HUES48 (cell line): Measurements from ENCODE around the gene CHMP1A.
"Not testable (repeated sequence)": the region's sequence is repeated elsewhere in the genome, so short reads cannot be mapped to it uniquely, and the experiment has no call there.

Experiments
- H3K27ac ChIP-seq: one replicate; pipeline ENCODE4 v1.7.0; 2013; ENCODE audit warnings: low read depth, low read length, inconsistent platforms
- H3K27me3 ChIP-seq: 2 replicates; pipeline ENCODE4 v1.6.1; 2013; ENCODE audit warnings: mild to moderate bottlenecking, low read length; ENCODE audit not compliant: control insufficient read depth, insufficient read depth
- H3K36me3 ChIP-seq: 2 replicates; pipeline ENCODE4 v1.6.1; 2013; ENCODE audit warnings: low read length; ENCODE audit not compliant: control insufficient read depth, insufficient read depth
- H3K4me1 ChIP-seq: 2 replicates; pipeline ENCODE4 v1.6.1; 2013; ENCODE audit warnings: mild to moderate bottlenecking, low read length; ENCODE audit not compliant: control insufficient read depth, insufficient read depth
- H3K4me3 ChIP-seq: 2 replicates; pipeline ENCODE4 v1.5.1; 2013; ENCODE audit warnings: mild to moderate bottlenecking, low read depth, low read length
- H3K9ac ChIP-seq: 2 replicates; pipeline ENCODE4 v1.6.1; 2013; ENCODE audit warnings: mild to moderate bottlenecking, low read depth, low read length, moderate library complexity
- H3K9me3 ChIP-seq: 2 replicates; pipeline ENCODE4 v1.6.1; 2013; ENCODE audit warnings: low read length; ENCODE audit not compliant: control insufficient read depth, insufficient read depth

CHMP1A gene

DNA sequence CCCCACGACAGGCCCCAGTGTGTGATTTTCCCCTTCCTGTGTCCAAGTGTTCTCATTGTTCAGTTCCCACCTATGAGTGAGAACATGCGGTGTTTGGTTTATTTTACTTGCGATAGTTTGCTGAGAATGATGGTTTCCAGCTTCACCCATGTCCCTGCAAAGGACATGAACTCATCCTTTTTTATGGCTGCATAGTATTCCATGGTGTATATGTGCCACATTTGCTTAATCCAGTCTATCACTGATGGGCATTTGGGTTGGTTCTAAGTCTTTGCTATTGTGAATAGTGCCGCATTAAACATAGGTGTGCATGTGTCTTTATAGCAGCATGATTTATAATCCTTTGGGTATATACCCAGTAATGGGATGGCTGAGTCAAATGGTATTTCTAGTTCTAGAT lies 14.1 kb upstream of the CHMP1A start:
- not testable (repeated sequence) for H3K27me3 ChIP-seq, H3K9me3 ChIP-seq, H3K4me1 ChIP-seq, H3K36me3 ChIP-seq, H3K4me3 ChIP-seq, H3K27ac ChIP-seq, H3K9ac ChIP-seq

DNA sequence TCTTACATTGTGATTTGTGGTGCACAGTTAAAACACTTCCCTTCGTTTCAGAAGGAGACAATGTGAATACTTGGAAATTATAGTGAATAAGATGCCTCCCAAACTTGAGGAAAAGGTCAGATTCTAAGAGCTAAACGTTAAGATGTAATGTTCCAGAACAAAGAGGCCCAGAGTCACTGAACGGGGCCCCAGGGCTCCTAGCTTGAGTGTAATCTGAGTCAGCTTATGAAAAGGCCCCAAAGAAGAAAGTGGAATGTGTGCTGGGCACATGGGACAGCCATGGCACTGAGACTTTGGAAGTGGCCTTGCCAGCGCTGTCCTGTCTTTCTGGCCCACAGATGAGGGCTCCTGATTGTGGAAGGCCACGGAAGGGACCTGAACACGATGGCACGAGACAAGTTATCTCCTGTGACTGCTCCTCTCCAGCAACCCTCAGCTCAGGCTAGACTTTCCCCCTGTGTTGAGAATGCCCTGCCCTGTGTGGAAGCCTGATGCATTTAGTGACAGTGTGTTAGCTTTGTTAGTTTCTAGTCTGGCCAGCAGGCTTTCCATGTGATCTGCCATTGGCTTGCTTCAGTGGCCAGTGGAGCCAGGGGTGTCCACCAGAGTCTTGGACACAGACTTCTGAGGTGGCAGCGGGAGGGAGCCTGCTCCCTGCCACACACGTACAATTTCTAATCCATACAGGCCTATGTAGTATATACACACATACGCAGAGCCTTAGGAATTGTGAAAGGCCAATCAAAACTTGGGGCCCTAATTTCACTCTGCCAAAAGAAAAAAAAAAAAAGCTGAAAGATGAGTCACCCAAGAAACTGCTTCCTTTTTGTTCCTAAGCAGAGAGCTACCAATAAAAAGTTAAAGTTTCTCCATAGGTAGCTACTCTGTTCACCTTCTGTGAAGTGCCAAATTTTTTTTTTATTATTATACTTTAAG lies 13.3 kb upstream of the CHMP1A start:
- no peak overlapping the region for H3K4me3 ChIP-seq
- H3K9me3 ChIP-seq, result peaks cover 6% of the 10 kb centered on the region; the same call in 1 of the 2 replicates
- no peak overlapping the region for H3K27ac ChIP-seq
- H3K27me3 ChIP-seq, result no peaks in the 10 kb centered on the region
- H3K36me3 ChIP-seq, result no peaks in the 10 kb centered on the region
- no peak overlapping the region for H3K9ac ChIP-seq
- no peaks in the 10 kb centered on the region for H3K4me1 ChIP-seq

DNA sequence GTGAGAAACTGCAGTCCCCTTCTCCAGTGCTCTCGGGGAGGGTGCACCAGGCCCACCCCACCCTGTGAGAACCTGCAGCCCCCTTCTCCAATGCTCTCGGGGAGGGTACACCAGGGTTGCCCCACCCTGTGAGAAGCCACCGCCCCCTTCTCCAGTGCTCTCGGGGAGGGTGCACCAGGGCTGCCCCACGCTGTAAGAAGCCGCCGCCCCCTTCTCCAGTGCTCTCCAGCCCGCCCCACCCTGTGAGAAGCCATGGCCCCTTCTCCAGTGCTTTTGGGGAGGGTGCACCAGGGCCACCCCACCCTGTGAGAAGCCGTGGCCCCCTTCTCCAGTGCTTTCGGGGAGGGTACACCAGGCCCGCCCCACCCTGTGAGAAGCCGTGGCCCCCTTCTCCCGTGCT lies 12.2 kb upstream of the CHMP1A start:
- Histone ChIP-seq H3K9me3 (peaks cover 8% of the 10 kb centered on the region), H3K4me3 (no peak overlapping the region), H3K27ac (no peak overlapping the region), H3K9ac (no peak overlapping the region), H3K4me1 (no peaks in the 10 kb centered on the region), H3K36me3 (peaks cover 1% of the 10 kb centered on the region; the same call in 1 of the 2 replicates), H3K27me3 (no peaks in the 10 kb centered on the region)

DNA sequence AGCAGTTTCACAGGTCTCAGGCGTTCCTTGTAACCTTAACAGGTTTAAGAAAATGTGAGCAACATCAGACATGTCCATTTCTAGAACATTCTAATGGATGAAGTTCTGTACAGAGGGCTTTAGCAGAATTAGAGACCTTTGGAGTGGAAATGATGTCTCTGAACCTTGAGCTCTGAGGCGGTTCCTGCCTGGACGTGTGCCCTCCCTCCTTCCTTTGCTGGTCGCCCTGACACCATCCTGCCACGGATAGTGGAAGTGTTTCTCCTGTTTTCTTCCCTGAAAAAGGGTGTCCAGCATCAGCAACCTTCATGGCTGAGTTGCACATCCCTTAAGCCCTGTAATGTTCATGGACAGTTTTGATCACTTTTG lies 11.3 kb upstream of the CHMP1A start:
- Histone ChIP-seq H3K27ac (no peak overlapping the region), H3K4me1 (no peaks in the 10 kb centered on the region), H3K36me3 (peaks cover 9% of the 10 kb centered on the region; the same call in 1 of the 2 replicates), H3K27me3 (no peaks in the 10 kb centered on the region), H3K9me3 (peaks cover 8% of the 10 kb centered on the region), H3K9ac (no peak overlapping the region), H3K4me3 (no peak overlapping the region)

DNA sequence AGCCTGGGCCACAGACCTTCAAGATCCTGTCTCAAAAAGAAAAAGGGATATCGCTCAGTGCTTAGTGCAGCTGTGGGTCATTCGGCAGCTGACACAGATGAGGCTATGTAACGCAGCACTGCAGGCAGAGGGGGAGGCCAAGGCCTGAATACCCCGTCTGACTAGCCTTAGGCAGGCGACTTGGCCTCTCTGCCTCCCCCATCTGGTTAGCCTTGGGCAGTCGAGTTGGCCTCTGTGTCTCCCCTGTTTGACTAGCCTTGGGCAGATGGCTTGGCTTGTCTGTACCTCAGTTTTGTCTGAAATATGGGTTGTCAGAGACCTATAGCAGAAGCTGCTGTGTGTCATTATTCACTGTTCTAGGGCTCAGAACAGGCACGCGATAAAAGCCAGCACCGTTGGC lies 10.1 kb upstream of the CHMP1A start:
- Histone ChIP-seq H3K36me3 (peaks cover 11% of the 10 kb centered on the region; the same call in 1 of the 2 replicates), H3K9me3 (peaks cover 8% of the 10 kb centered on the region), H3K9ac (no peak overlapping the region), H3K27me3 (no peaks in the 10 kb centered on the region), H3K27ac (no peak overlapping the region), H3K4me3 (no peak overlapping the region), H3K4me1 (no peaks in the 10 kb centered on the region)

DNA sequence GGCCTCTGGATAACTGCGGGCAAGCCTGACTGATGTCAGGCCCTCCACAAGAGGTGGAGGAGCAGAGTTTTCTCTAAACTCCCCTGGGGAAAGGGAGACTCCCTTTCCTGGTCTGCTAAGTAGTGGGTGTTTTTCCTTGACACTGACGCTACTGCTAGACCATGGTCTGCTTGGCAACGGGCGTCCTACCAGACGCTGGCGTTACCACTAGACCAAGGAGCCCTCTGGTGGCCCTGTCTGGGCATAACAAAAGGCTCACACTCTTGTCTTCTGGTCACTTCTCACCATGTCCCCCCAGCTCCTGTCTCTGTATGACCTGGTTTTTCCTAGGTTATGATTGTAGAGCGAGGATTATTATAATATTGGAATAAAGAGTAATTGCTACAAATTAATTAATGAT lies 9.5 kb upstream of the CHMP1A start:
- H3K36me3 ChIP-seq, result peaks cover 11% of the 10 kb centered on the region; the same call in 1 of the 2 replicates
- not testable (repeated sequence) for H3K9me3 ChIP-seq, H3K27me3 ChIP-seq, H3K9ac ChIP-seq, H3K27ac ChIP-seq, H3K4me1 ChIP-seq, H3K4me3 ChIP-seq

DNA sequence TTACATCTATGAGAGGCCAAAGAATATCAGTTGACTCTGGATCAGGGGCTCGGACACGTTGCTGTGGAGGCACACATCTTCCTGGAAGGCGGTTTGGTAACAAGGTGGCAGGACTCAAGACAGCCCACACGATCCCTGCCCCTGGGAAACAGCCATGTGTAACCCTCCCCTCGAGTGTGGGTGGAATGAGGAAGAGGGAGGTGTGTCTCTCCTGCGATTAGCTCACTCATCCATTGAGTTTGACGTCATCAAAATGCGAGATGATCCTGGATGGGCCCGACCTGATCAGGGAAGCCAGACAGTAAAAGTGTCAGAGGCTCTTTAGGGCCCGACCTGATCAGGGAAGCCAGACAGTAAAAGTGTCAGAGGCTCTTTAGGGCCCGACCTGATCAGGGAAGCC lies 6.7 kb upstream of the CHMP1A start:
- not testable (repeated sequence) for H3K27ac ChIP-seq, H3K9ac ChIP-seq, H3K4me3 ChIP-seq, H3K9me3 ChIP-seq, H3K27me3 ChIP-seq, H3K4me1 ChIP-seq
- peaks cover 36% of the 10 kb centered on the region for H3K36me3 ChIP-seq

DNA sequence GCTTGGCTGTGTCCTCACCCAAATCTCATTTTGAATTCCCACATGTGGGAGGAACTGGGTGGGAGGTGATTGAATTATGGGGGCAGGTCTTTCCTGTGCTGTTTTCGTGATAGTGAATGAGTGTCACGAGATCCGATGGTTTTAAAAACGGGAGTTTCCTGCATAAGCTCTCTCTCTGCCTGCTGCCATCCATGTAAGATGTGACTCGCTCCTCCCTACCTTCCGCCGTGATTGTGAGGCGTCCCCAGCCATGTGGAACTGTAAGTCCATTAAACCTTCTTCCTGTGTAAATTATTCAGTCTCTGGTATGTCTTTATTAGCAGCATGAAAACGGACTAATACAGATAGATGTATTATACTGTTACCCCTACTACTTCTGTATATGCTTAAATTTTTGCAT lies 3.7 kb upstream of the CHMP1A start:
- no peaks in the 10 kb centered on the region for H3K4me1 ChIP-seq
- H3K27me3 ChIP-seq, result no peaks in the 10 kb centered on the region
- H3K36me3 ChIP-seq, result peaks cover 36% of the 10 kb centered on the region
- H3K9me3 ChIP-seq, result peaks cover 6% of the 10 kb centered on the region
- H3K9ac ChIP-seq, result no peak overlapping the region
- H3K27ac ChIP-seq, result no peak overlapping the region
- no peak overlapping the region for H3K4me3 ChIP-seq

DNA sequence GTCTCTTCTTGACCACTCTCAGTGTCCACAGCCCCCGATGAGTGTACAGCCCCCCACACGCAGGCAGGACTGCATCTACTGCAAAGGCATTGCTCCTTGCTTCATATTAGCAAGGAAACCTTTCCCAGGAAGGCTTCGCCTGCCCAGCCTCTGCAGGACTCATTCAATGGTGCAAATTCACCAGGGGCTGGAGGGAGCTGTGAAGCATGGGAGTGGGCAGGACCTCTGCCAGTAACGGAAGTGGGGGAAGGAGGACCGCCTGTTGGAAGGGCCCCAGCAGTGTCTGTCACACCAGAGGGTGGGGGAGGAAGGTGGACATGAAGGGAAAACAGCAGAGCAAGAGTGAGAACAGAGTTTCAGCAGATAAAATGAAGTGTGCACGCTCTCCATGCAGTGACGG lies 2.6 kb upstream of the CHMP1A start:
- Histone ChIP-seq H3K27me3 (no peaks in the 10 kb centered on the region), H3K9ac (no peak overlapping the region), H3K9me3 (no peaks in the 10 kb centered on the region), H3K27ac (no peak overlapping the region), H3K4me3 (no peak overlapping the region), H3K4me1 (no peaks in the 10 kb centered on the region), H3K36me3 (peaks cover 36% of the 10 kb centered on the region)

DNA sequence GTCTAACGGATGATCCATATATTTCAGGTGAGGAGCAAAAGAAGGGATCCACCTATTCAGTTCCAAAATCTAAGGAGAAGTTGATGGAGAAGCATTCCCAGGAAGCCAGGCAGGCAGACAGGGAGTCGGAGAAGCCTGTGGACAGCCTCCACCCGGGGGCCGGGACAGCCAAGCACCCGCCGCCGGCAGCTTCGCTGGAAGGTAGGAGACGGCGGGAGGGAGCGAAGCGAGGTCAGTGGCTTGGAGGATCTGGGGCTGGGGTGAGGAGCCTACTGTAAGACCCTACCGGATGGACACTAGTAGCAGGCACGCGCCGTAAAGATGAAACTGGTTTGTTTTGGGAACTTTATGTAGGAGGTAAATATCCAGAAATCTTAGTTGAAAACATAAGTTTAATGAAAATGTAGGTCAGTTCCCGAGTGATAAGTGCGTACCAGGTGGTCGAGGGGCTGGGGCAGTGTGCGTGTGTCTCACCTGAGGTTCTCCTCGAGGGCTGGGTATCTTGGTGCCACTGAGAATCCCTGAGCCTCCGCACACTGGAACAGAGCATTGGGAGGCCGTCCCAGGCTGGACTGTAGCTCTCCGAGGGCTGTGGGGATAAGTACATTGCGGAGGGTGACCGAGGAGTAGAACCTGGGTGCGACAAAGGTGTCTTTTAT lies 842 bp upstream of the CHMP1A start:
- no peaks in the 10 kb centered on the region for H3K4me1 ChIP-seq
- no peaks in the 10 kb centered on the region for H3K9me3 ChIP-seq
- peaks cover 32% of the 10 kb centered on the region for H3K36me3 ChIP-seq
- H3K4me3 ChIP-seq, result peak overlapping the region; percentile 98
- H3K27me3 ChIP-seq, result no peaks in the 10 kb centered on the region
- H3K27ac ChIP-seq, result peak overlapping the region; percentile 73
- H3K9ac ChIP-seq, result peak overlapping the region; percentile 65

DNA sequence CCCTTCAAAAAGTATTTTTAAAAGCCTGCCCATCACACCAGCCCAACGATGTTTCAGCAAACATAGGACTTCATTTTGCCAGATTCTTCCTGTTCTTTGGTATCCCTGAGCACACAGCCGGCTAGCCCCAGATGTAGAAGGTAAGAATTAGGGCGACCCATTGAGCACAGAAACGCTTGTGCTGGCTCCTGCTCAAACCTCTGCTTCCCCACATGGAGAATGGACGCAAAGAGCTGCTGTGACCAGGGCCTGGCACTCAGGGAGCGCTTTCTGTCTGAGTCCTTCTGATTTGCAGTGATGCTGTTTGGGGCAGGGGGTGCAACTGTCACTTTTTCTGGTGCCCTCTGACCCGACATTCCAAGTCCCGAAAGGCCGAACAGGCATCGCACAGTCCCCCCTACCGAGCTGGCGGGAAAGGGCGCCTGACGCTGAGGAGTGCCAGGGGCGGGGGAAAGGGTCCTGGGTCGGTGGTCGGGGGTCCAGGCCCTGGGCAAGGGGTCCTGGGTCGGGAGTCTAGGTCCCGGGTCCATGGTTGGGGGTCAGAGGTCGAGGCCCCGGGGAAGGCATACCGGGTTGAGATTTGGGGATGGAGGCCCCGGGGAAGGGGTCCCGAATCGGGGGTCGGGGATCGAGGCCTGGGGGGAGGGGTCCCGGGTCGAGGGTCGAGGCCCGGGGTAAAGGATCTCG lies 930 bp downstream of the CHMP1A start:
- Histone ChIP-seq H3K36me3 (peaks cover 34% of the 10 kb centered on the region), H3K4me3 (peak overlapping the region; percentile 98), H3K4me1 (no peaks in the 10 kb centered on the region), H3K27ac (no peak overlapping the region), H3K9me3 (no peaks in the 10 kb centered on the region), H3K27me3 (no peaks in the 10 kb centered on the region), H3K9ac (no peak overlapping the region)
